Calu3 (cell line): ENCODE measurements around the gene MAB21L1. TPM values are rescaled to one million over a fixed set of nuclear protein-coding genes. Genes with fewer than 3 reads are reported as not detected.

ENCODE experiments used
- BruUV-seq: library from RNA; stranded (reverse); fragments of 400-500 nt; replicated peaks from 2 replicates; lab custom pipeline; 2021; lab: Mats Ljungman, UMichigan
- CTCF ChIA-PET: fragments of 300-600 bp; sonication (Branson Sonifier 250); formaldehyde crosslinking; loops from one replicate; lab custom pipeline; 2022; ENCODE audit warnings: antibody characterized with exemption; lab: Charles Lee
- DNase-seq: peaks from one replicate; pipeline ENCODE4 v3.0.0; 2022
- H3K27ac Mint-ChIP-seq: one replicate; pipeline ENCODE4 v1.8.0; 2022; ENCODE audit warnings: mixed read lengths; ENCODE audit not compliant: unreplicated experiment
- H3K27me3 Mint-ChIP-seq: one replicate; pipeline ENCODE4 v1.8.0; 2022; ENCODE audit warnings: mixed read lengths; ENCODE audit not compliant: unreplicated experiment
- H3K36me3 Mint-ChIP-seq: one replicate; pipeline ENCODE4 v1.8.0; 2022; ENCODE audit warnings: mild to moderate bottlenecking, moderate library complexity, mixed read lengths; ENCODE audit not compliant: insufficient read depth, unreplicated experiment
- H3K4me1 Mint-ChIP-seq: one replicate; pipeline ENCODE4 v1.8.0; 2022; ENCODE audit warnings: mild to moderate bottlenecking, low read depth, mixed read lengths; ENCODE audit not compliant: unreplicated experiment
- H3K4me3 Mint-ChIP-seq: one replicate; pipeline ENCODE4 v1.8.0; 2022; ENCODE audit warnings: mild to moderate bottlenecking, low read depth, moderate library complexity, mixed read lengths; ENCODE audit not compliant: unreplicated experiment
- H3K9me3 Mint-ChIP-seq: one replicate; pipeline ENCODE4 v1.8.0; 2022; ENCODE audit warnings: low read depth, mixed read lengths; ENCODE audit not compliant: unreplicated experiment
- intact Hi-C: fragments of 100-400 bp; cut with micrococcal nuclease; formaldehyde crosslinking; loops from one replicate; pipeline ENCODE4 v1.10.0; 2022; ENCODE audit not compliant: unreplicated experiment
- total RNA-seq: library from RNA; stranded (reverse); gene quantifications from 2 replicates; pipeline ENCODE4 v1.2.3, GENCODE V29; 2022
- TF ChIP-seq, protein P1 (sequence below): fragments of 200-600 bp; IDR thresholded peaks from one replicate; pipeline ENCODE4 v1.8.0; 2022; ENCODE audit warnings: antibody characterized with exemption; ENCODE audit not compliant: unreplicated experiment

The MAB21L1 gene
- total RNA-seq, 1 experiment from 2014 or later = not detected

- intact Hi-C loops = no loop called here
- no peaks in the 10 kb centered on the region for H3K4me1 Mint-ChIP-seq
- no peaks in the 10 kb centered on the region for H3K9me3 Mint-ChIP-seq
- no peak overlapping the region for H3K27ac Mint-ChIP-seq
- CTCF ChIA-PET = no interaction called here
- no peak for DNase-seq
- no peak overlapping the region for H3K4me3 Mint-ChIP-seq
- H3K36me3 Mint-ChIP-seq = no peaks in the 10 kb centered on the region
- TF ChIP-seq, protein P1, sequence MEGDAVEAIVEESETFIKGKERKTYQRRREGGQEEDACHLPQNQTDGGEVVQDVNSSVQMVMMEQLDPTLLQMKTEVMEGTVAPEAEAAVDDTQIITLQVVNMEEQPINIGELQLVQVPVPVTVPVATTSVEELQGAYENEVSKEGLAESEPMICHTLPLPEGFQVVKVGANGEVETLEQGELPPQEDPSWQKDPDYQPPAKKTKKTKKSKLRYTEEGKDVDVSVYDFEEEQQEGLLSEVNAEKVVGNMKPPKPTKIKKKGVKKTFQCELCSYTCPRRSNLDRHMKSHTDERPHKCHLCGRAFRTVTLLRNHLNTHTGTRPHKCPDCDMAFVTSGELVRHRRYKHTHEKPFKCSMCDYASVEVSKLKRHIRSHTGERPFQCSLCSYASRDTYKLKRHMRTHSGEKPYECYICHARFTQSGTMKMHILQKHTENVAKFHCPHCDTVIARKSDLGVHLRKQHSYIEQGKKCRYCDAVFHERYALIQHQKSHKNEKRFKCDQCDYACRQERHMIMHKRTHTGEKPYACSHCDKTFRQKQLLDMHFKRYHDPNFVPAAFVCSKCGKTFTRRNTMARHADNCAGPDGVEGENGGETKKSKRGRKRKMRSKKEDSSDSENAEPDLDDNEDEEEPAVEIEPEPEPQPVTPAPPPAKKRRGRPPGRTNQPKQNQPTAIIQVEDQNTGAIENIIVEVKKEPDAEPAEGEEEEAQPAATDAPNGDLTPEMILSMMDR = no peak
- no peaks in the 10 kb centered on the region for H3K27me3 Mint-ChIP-seq
- BruUV-seq = no TSS peak
Measured at GRCh38 chr13:35514801-35515502, 38.5 kb upstream of the MAB21L1 start.

DNA sequence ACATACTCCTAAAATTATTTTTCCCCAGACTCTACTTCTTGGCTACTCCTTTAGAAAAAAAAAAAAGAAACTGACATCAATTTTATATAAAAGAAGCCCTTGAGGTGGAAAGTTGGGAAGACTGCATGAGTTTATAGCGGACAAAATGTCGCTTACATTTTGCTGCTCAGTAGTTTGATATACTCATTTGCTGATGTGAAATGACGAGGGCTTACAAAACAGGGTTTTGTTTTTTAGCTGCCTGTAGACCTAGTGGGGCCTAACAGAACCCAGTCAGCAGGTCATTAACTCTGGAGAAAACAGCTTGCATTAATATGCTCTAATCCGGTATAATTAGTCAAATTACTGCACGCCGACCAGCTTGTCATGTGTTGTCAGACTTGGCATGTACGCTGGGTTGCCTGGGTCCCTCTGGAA, 37.6 kb upstream of the MAB21L1 start:
- Mint-ChIP-seq H3K27ac (no peak overlapping the region), H3K9me3 (no peaks in the 10 kb centered on the region), H3K4me1 (no peaks in the 10 kb centered on the region), H3K36me3 (no peaks in the 10 kb centered on the region), H3K4me3 (no peak overlapping the region), H3K27me3 (no peaks in the 10 kb centered on the region)
- no peak for DNase-seq
- BruUV-seq = no TSS peak
- intact Hi-C loops = no loop called here
- CTCF ChIA-PET = no interaction called here
- TF ChIP-seq, protein P1 = no peak

- intact Hi-C loops = no loop called here
- H3K27me3 Mint-ChIP-seq = no peaks in the 10 kb centered on the region
- CTCF ChIA-PET = interaction anchor here (1.3 kb wide), 1 partner anchor 13 kb away, joined by 4 read pairs; no protein-coding TSS in a partner anchor
- H3K36me3 Mint-ChIP-seq = no peaks in the 10 kb centered on the region
- no peaks in the 10 kb centered on the region for H3K9me3 Mint-ChIP-seq
- no TSS peak for BruUV-seq
- H3K4me1 Mint-ChIP-seq = no peaks in the 10 kb centered on the region
- H3K4me3 Mint-ChIP-seq = no peak overlapping the region
- DNase-seq = no peak
- H3K27ac Mint-ChIP-seq = no peak overlapping the region
- TF ChIP-seq, protein P1 = no peak
Measured at GRCh38 chr13:35512271-35512920, 35.9 kb upstream of the MAB21L1 start.

- H3K36me3 Mint-ChIP-seq = no peaks in the 10 kb centered on the region
Measured at GRCh38 chr13:35502456-35502855, 26.0 kb upstream of the MAB21L1 start.

More at GRCh38 chr13:35502456-35502855, 26.0 kb upstream of the MAB21L1 start:
- CTCF ChIA-PET = interaction anchor here (0.6 kb wide), 1 partner anchor 1634 kb away, joined by 3 read pairs; no protein-coding TSS in a partner anchor
- no peak for DNase-seq
- H3K27ac Mint-ChIP-seq = no peak overlapping the region
- TF ChIP-seq, protein P1 = no peak
- no peaks in the 10 kb centered on the region for H3K9me3 Mint-ChIP-seq
- H3K27me3 Mint-ChIP-seq = no peaks in the 10 kb centered on the region
- BruUV-seq = no TSS peak
- H3K4me3 Mint-ChIP-seq = no peak overlapping the region
- intact Hi-C loops = no loop called here
- H3K4me1 Mint-ChIP-seq = no peaks in the 10 kb centered on the region
